Measurements from ENCODE around the gene UTF1.

The UTF1 gene

DNA sequence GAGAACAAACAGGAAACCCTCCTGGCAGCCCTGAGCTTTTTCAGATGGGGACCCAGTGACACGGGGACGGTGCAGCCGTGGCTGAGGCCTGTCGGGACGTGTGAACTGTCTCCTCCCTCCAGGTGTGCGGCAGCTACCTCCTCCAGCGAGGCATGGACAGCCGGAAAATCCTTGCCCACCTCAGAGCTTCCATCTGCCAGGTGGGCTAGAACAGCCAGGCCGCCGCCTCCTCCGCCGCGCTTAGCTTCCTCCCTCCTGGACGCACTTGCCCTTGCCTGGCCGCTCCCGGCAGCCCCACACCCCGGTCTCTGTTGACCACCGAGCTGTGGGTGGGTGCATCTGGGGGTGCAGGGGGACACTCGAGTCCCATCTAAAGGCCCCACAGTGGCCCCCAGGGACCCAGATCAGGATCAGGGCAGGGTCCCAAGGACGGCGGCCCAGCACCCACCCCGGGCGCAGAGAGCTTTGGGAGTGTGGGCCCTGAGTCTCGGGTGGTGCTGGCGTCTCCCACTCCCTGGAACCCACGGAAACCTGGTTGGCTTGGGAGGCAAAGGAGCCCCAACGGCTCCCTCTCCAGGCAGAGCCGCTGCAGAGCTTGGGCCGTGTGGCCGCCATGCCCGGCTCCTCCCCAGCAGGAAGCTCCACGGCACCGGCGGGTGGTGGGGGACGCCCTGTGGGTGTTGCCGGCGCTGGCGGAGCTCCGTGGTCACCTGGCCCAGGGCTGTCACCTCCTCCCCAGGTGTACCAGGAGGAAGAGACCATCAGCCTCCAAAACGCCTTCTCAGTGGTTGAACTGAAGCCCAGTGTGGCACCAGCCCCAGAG lies 32.9 kb upstream of the UTF1 start:
- DNase-seq: no peak

DNA sequence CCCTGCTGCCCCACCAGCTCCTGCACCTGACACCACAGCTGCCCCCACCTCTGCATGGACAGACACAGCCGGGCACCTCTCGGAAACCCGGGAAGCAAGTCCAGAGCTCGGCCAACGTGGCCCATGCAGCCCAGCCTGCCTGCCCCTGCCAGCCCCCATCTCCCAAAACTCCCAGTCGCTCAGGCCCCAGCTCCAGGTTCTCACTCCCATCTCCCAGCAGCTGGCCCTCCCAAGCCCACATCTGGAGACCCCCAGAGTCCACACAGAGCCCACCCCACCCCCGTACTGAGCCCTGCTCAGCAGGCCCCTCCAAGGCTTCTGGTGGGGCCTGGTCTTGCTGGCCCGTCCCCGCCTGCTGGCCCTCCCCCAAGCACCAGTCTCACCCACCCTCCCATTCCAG lies 32.2 kb upstream of the UTF1 start:
- no peak for DNase-seq

DNA sequence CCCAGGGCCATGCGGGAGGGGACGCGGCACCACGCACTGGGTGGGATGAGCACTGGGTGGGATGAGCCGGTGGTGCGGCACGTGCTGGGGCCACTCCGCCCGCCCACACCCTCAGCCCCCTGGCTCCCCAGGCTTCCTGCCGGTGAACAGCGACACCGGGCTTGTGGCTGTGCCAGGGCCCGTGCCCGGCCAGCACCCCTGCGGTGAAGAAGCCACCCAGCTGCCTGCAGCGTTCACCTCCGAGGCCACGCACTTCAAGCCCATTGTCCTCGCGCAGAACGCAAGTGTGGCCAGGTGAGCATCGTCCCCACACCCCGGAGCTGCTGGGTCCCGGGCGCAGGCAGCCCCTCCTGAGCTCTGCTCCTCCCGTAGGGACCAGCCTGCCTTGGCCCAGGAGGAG lies 31.8 kb upstream of the UTF1 start:
- no peak for DNase-seq

DNA sequence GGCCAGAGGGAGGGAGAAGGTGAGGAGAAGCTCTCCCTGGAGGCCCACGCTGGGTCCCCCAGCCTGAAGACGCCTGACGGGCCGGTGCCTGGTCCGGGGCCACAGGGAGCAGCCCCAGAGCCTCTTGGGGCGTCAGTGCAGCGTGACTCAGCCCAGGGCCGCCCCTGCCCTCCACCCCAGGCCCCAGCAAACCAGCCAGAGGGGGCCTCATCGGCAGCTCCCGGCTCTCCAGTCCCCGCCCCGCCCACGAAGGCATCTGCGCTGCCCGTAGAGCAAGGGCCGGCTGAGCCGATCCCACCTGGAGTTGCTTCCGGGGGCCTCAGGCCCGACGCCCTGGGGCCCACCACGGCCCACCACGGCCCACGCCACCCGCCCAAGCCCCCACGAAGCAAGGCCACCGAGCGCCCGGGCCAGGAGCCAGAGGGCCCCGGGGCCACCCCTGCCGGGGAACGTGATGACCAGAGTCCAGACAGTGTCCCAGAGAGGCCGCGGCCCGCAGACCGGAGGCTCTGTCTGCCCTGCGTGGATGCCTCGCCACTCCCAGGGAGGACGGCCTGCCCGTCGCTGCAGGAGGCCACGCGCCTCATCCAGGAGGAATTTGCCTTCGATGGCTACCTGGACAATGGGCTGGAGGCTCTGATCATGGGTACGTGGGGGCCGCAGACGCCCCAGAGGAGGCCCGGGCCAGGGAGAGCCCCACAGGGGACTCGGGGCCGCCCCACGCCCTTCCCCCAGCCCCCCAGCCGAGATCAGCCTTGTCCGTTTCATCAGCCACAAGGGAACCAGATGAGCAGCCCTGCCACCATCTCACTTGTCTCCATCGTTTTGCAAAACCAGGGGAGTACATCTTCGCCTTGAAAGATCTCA lies 31.2 kb upstream of the UTF1 start:
- no peak for DNase-seq

DNA sequence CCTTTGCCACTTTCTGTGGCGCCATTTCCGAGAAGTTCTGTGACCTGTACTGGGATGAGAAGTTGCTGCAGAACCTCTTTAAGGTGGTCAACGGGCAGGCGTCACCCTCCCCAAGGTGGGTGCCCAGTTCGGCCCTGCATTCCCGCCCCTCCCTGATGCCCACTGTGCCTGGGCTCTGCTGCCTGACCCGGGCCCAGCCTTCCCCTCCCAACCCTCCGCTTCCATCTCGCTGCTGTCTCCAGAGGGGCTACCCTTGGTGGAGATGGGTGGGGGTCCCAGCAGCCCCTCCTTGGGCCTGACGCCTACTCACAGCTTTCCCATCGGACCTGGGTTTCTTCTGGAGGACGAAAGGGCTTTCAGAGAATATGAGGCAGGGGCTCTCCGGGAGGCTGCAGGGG lies 30.5 kb upstream of the UTF1 start:
- no peak for DNase-seq

- no peak for DNase-seq
These were observed 29.9 kb upstream of the UTF1 start for GRCh38 chr10:133199992-133200611.

DNA sequence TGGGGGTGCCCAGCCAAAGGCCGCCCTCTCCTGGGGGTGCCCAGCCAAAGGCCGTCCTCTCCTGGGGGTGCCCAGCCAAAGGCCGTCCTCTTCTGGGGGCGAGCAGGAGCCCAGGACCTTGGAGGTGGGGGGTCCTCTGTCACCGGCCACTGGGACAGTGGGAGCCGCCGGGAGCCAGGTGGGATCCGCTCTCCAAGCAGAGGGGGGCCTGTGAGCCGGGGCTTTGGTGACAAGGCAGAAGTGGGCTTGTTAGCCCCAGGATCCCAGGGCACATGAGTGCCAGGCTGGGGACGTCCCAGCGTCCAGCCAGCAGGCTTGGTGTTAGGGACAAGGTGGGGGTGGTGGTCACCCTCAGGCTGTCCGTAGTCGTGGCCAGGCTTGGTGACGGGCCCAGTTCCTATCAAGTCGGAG lies 29.4 kb upstream of the UTF1 start:
- no peak for DNase-seq

- DNase-seq: no peak
These were observed 28.7 kb upstream of the UTF1 start for GRCh38 chr10:133201151-133201947.

- DNase-seq: no peak
These were observed 27.9 kb upstream of the UTF1 start for GRCh38 chr10:133201948-133202725.

DNA sequence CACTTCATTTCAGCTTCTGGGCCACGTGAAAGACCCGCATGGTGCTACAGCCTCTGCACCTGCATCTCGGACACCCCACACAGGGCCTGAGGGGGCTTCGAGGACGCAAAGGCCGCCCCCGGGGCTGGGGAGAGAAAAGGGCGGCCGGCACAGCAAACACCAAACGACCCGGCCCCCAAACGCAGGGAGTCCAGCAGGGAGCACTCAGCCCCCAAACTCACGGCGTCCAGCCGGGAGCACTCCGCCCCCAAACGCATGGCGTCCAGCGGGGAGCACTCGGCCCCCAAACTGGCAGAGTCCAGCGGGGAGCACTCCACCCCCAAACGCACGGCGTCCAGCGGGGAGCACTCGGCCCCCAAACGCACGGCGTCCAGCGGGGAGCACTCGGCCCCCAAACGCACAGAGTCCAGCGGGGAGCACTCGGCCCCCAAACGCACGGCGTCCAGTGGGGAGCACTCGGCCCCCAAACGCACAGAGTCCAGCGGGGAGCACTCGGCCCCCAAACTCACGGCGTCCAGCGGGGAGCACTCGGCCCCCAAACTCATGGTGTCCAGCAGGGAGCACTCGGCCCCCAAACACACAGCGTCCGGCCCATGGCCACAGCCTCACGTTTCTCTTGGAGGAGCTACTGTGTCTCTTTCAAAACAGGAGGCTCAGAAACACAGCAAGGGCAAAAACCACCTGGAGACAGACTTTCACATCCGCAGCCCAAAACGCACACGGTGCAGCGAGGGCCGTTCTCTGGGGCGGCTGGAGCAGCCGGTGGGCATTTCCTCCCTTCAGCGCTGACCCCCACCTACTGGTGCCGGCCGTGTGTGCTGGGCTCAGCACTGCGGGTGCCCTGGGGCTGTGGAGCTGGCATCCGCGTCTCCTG lies 27.0 kb upstream of the UTF1 start:
- DNase-seq: no peak

DNA sequence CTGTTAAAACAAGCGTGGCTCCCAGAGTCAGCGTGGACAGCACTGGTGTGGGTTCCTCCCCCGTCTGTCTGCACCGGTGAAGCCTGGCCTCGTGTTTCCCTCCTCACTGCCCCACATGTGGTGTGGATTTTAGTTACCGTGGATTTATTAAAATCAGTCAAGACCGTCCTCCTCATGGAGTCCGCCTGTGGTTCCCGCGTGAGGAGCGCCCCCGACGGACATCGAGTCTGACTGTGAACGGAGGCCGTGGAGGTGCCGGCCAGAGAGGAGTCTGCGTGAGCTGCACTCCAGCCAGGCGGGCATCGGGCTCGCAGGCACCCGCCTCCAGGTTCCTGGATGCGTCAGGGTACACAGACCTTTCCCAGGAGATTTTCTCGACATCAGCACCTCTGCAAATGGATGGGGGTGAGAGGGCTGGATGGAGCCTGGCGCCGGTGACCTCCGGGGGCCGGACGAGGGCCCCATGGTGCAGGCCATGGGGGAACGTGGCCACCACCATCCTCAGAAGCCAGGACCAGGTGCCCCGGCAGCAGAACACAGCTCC lies 26.3 kb upstream of the UTF1 start:
- DNase-seq: no peak

DNA sequence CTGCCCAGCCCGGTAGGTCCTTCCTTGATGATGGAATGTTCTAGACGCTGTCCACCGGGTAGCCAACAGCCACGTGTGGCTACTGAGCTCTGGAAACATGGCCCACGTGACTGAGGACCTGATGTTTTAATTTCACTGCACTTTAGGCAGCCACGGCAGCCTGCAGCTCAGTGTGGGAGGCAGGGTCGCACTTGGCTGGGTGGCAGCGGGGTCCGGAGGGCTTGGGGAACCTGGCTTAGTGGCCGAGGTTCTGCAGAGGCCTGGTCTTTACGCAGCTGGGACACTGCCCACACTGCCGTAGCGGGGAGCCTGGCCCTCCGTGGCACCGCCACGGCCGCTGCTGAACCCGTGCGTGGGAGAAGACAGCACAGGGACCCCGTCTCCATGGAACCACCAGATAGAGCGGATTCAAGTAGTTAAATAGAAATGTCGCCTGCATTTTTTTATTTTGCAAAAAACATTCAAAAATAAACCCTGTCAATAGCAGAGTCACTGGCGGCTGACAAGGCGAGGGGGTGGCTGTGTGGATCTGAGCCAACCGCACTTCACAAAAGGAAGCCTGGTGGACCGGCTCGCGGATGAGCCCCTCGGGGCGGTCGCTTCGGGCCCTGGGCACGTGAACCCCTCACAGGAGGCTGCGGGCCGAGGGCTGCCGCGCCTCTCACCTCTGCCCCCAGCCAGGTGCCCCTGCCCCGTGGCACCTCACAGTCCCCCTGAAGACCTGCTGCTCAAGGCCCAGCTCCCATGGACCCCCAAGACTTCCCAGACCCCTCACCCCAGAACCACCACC lies 25.6 kb upstream of the UTF1 start:
- DNase-seq: no peak

- DNase-seq: no peak
These were observed 24.9 kb upstream of the UTF1 start for GRCh38 chr10:133205146-133205545.

GRCh38 chr10:133206356-133207040 lies 23.5 kb upstream of the UTF1 start:
- no peak for DNase-seq

- no peak for DNase-seq
These were observed 22.9 kb upstream of the UTF1 start for GRCh38 chr10:133207041-133207600.

DNA sequence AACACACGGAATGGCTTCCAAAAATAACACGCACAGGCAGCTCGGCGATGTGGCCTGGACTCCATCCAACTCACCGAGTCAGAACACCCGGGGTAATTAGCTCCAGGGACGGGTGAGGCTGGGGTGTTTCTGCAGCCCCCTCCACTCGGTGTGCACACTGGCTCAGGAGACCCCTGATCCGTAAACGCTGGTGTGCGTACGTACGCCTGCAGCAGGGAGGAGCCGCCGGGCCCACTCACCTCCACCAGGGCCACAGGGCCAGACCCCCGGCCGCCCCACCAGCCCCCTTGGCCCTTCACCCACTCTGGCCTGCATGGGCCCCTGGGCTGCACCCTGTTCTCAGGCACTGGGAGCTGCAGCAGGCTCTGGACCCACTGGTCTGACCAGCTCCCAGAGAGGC lies 22.4 kb upstream of the UTF1 start:
- no peak for DNase-seq

DNA sequence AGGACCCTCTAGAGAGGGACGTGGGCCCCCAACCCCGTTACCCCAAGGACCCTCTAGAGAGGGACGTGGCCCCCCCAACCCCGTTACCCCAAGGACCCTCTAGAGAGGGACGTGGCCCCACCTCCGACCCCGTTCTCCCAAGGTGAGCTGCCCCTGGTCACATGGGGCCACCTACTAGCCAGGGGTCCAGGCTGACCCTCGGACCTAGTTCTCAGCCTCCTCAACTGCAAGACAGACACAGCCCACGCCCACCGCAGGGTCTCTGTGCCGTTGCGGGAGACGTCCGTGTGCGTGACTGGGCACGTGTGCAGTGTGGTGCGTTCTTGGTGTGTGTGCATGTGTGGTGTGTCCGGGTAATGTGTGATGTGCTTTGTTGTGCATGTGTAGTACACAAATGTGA lies 21.6 kb upstream of the UTF1 start:
- no peak for DNase-seq

GRCh38 chr10:133209117-133209516 lies 20.9 kb upstream of the UTF1 start:
- no peak for DNase-seq

DNA sequence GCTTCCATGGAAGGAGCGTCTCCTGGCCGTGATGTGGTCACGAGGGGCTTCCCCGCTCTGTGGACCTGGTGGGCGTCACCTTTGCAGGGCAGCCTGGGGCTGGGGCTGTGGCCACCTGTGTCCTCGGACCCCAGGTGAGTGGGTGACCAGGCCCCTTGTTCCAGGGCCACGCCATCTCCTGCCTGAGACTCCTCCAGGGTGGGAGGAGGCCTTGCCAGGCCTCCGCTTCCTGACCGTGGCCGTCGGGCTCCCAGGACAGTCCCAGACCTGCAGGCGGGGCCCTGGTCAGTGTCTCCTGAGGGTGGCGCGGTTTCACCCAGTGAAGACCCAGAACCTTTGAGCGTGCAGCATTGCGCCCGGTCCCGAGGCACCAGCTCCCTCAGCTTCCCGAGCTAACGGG lies 20.4 kb upstream of the UTF1 start:
- DNase-seq: no peak
